Middle frontal gyrus (tissue), 1 donor: ENCODE measurements around the gene CLEC20A.

Source experiments
- DNase-seq: peaks from one replicate; pipeline ENCODE4 v3.0.0-alpha.2; 2015; ENCODE audit warnings: low spot score; ENCODE audit errors: extremely low spot score

The CLEC20A gene

GRCh38 chr1:178500936-178501554 lies 4.3 kb upstream of the CLEC20A start:
- no peak for DNase-seq

DNA sequence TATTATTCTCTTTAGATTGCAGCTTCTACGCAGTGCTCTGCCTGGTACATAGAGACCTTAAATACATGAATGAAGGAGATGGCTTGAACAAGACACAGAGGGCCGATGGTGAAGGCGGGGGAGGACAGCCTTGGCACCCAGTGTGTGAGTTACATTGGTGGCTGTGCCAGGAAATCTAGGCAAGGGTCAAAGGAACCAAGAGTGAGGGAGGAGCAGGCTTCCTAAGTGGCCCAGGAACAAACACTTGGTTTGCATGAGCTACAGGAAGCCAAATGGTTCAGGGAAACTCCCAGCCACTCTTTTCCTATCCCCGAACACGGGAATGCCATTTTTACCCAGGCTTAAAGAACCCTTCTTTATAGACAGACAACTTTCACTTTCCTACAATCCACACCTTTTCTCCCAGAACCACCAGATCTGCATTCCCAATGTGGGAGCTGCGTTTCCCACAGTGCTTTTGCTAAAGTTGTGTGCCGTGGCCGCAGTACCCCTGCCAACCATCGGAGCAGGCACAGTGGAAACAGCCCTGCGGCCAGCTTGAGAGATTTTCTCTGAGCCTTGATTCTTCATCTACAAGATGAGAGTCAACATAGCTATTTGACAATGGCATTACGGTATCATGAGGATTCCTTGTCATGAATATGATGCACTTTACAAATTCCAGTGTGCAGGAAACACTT lies 3.5 kb upstream of the CLEC20A start:
- no peak for DNase-seq

DNA sequence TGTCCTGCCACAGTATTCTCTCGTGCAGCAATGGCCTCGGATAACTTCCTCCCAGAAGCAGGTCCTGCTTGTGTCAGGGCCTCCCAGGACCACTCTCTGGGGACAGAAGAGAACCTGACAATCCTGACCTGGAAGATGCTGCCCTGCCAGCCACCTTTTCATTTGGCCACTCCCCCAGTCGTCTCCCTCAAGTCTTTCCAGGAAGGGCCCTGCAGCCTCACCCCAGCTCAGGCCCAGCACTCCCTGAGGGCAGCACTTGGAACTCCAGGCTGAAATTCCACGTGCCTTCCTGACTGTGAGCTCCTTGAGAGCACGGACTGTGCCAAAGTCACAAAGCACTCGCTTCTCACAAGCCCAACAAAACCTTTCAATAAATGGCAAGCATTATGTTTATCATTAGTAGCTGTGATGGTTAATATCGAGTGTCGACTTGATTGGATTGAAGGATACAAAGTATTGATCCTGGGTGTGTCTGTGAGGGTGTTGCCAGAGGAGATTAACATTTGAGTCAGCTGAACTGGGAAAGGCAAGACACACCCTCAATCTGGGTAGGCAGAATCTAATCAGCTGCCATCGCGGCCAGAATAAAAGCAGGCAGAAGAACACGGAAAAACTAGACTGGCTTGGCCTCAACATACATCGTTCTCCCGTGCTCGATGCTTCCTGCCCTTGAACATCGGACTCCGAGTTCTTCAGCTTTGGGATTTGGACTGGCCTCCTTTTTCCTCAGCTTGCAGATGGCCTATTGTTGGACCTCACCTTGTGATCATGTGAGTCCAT lies 2.3 kb upstream of the CLEC20A start:
- no peak for DNase-seq

DNA sequence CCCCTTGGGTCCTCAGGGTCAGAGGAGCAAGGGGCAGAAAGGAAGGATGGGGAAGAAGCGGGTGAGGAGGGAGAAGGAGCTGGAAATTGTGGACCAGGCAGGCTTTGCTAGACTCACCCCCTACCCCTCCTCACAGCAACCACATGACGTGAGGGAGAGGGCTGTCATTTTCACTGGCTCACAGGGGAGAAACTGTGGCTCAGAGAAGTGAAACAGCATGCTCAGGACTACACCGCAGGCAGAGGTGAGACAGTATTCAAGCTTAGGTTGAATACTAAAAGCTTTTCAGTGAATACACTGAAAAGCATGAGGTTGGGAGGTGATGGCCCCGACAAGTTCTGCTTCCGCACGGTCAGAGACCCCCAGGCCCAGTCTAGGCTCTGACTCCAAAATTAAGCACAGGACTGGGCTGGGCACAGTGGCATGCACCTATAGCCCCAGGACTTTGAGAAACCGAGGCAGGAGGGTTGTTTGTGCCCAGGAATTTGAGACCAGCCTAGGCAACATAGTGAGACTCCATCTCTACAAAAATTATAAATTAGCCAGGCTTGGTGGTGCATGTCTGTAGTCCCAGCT lies 1.2 kb upstream of the CLEC20A start:
- DNase-seq, result no peak

- DNase-seq, result no peak
Observed at GRCh38 chr1:178495741-178496409, 889 bp downstream of the CLEC20A start.

GRCh38 chr1:178495158-178495557 lies 1.6 kb downstream of the CLEC20A start:
- DNase-seq, result no peak

GRCh38 chr1:178494569-178494971 lies 2.2 kb downstream of the CLEC20A start:
- no peak for DNase-seq

- DNase-seq, result no peak
Observed at GRCh38 chr1:178493301-178493741, 3.4 kb downstream of the CLEC20A start.

DNA sequence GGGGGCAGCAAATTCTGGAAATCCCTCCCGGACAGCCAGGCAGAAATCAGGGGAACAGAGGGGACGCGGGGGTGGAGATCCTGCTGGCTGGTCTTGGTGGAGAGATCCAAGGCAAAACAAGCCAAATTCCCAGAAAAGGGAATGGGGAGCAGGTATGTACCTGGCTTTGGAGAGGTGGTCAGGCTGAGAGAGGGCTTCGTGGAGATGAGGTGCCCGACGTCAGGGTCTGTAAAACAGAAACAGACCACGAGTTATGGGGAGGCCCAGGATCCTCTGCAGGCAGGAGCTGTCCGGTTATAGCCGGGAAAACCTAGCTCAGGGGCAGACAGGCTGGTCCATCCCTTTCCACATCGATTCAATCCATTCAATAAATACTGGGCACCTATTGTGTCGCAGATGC lies 4.4 kb downstream of the CLEC20A start:
- DNase-seq, result no peak

- DNase-seq, result no peak
Observed at GRCh38 chr1:178491721-178492120, 5.0 kb downstream of the CLEC20A start.

GRCh38 chr1:178490967-178491366 lies 5.8 kb downstream of the CLEC20A start:
- DNase-seq, result no peak

DNA sequence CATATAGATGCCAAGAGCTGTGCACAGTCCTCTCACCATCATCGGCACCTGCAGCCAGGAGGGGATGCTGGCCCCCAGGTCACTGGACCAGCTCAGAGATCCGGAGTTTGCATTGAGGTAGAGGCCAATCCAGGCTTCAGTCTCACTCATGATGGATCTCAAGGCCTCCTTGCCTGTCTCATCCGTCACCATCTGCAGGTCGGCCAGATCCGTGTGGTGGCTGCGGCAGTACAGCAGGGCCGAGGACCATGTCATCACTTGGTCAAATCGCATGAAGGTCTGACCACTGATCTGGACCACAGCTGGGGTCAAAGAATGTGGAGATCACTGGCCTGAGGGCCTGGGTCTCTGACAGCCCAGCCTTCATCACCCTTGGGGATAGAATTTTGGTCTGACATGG lies 6.6 kb downstream of the CLEC20A start:
- DNase-seq, result no peak

DNA sequence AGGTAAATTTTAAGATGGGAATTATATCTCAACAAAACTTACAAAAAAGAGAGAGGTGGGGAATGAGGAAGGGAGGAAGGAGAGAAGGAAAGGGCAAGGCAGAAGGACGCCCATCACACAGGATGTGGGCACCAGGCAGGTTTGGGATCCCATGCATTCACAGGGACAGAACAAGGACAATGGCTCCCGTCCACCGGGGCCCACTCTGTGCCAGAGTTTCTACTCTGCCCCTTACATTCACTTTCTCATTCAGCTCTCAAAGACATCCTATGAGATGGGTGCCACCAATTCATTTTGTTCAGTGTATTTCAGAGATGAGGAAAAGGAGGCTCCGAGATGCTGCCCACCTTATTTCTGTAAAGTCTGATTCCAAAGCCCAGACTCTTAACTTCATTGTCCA lies 7.4 kb downstream of the CLEC20A start:
- DNase-seq, result no peak

- no peak for DNase-seq
Observed at GRCh38 chr1:178488393-178488792, 8.4 kb downstream of the CLEC20A start.

DNA sequence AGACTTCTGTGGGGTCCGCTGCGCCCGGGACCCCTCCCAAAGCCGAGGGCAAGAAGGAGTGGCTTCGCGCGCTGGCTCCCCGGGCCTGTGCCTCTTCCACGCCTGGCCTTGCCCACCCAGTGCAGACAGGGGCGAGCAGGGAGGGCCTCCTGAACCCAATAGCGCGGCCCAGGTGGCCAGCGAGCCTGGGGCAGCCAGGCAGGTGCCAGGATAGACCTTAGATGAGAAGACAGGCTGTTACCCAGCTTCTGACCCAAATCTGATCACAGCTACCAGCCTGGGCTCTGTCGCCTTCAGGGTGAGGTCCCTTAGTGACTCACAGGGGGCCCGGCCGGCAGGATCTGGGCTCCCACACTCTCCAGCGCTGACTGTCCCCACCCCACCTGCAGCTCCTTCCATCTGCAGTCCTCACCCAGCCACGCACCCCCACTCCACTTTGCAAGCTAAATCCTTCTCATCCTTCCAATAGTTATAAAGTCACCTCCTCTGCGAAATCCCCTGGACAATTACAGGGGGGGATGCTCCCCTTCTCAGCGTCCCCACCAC lies 9.6 kb downstream of the CLEC20A start:
- no peak for DNase-seq

DNA sequence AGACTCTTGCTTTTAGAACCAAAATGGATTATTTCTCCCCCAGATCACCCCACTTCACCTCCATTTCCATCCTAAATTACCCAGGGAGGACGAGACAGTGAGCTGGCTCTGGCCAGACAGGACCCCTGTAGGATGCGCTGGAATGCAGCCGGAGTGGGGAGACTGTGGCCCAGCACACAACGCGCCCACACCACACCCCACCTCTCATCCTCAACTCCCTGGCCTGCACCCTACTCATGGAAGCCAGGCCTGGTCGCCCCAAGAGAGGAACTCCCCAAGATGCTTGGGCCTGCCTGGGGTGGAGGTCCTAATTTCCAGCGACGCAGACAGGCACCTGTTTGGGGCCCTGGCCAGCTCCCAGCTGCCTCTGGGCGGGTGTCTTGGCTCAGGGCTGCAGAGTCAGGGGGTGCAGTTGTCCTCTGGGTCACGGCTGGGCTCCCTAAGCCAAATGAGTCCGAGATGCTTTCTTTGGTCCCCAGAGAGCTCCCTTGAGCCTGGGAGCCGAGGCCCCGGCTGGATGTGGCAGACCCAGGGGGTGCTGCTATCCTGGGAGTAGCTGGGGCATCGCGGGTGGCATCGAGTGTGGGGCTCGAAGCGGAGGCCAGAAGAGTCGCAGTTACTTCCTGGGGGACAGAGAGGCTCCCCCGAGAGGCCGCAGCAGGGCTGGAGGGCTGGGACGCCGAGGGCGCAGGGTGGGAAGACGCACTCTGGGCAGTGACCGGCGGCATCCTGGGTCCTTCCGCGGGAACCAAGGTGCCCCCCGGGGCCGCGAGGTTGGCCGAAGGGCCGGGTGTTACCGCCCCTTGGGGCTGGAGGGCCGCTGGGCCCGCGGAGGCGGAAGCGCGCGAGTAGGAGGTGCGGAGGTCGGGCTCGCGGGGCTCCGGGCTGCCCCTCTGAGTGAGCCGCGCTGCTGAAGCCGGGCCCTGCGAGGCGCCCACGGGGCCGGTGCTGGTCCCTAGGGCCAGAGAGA lies 10.4 kb downstream of the CLEC20A start:
- no peak for DNase-seq

- no peak for DNase-seq
Observed at GRCh38 chr1:178485541-178485981, 11.2 kb downstream of the CLEC20A start.

GRCh38 chr1:178484698-178485225 lies 12.0 kb downstream of the CLEC20A start:
- DNase-seq, result no peak

- no peak for DNase-seq
Observed at GRCh38 chr1:178483251-178483957, 13.4 kb downstream of the CLEC20A start.
